Naive thymus-derived CD4-positive, alpha-beta T cell (primary cell): ENCODE data around the gene METTL8. TPM values are rescaled to one million over a fixed set of nuclear protein-coding genes. Genes with fewer than 3 reads are reported as not detected.
A peak's percentile ranks its signal among the peaks of the same experiment; 100 is the strongest.
"Not testable (repeated sequence)": the region's sequence is repeated elsewhere in the genome, so short reads cannot be mapped to it uniquely, and the experiment has no call there.

Experiments used
- ATAC-seq: fragments of 150-1000 bp; cut with Tn5 transposase; 2 replicates; pipeline ENCODE4 v1.10.0; 2021; ENCODE audit warnings: mild to moderate bottlenecking, moderate library complexity
- CTCF ChIA-PET: fragments of 350-600 bp; sonication (Branson Sonifier 250); formaldehyde crosslinking; loops from one replicate; lab custom pipeline; 2021; ENCODE audit warnings: antibody characterized with exemption; lab: Charles Lee
- POLR2A ChIA-PET: fragments of 350-600 bp; sonication (Branson Sonifier 250); formaldehyde crosslinking; loops from one replicate; lab custom pipeline; 2021; ENCODE audit warnings: antibody characterized with exemption, inconsistent platforms; lab: Charles Lee
- DNase-seq, 9 donors: peaks; one replicate each; pipeline versions ENCODE4 v3.0.0 to v3.0.0-alpha.2; 2020 to 2022; ENCODE audit warnings: mixed read lengths in 1 of 9
- H3K27ac ChIP-seq: one replicate; pipeline ENCODE4 v1.7.0; 2013; ENCODE audit warnings: mild to moderate bottlenecking, low read depth, low read length, moderate library complexity
- H3K27me3 ChIP-seq, 2 donors: one replicate each; pipeline ENCODE4 v1.7.0; 2013; ENCODE audit warnings: low read length in 2 of 2, mild to moderate bottlenecking in 2 of 2, moderate library complexity in 2 of 2; ENCODE audit not compliant: control insufficient read depth in 2 of 2, insufficient read depth in 2 of 2
- H3K36me3 ChIP-seq, 3 experiments: 1 replicate in 2 of 3; 2 replicates in 1 of 3; pipeline ENCODE4 v1.7.0; 2013; ENCODE audit warnings: low read length in 3 of 3, mild to moderate bottlenecking in 3 of 3, moderate library complexity in 1 of 3; ENCODE audit not compliant: insufficient read depth in 3 of 3, control insufficient read depth in 2 of 3
- H3K4me1 ChIP-seq, 2 donors: one replicate each; pipeline ENCODE4 v1.7.0; 2013; ENCODE audit warnings: low read length in 2 of 2, mild to moderate bottlenecking in 2 of 2, moderate library complexity in 1 of 2; ENCODE audit not compliant: control insufficient read depth in 2 of 2, insufficient read depth in 2 of 2
- H3K4me3 ChIP-seq: 2 replicates; pipeline ENCODE4 v1.7.0; 2013; ENCODE audit warnings: mild to moderate bottlenecking, low read length
- H3K9me3 ChIP-seq, 3 experiments: 1 replicate in 2 of 3; 2 replicates in 1 of 3; pipeline ENCODE4 v1.7.0; 2013; ENCODE audit warnings: low read length in 3 of 3; ENCODE audit not compliant: control insufficient read depth in 2 of 3
- H3K27ac Mint-ChIP-seq, 9 donors: one replicate each; pipeline ENCODE4 v1.8.0; 2020 to 2022; ENCODE audit warnings: mixed read lengths in 9 of 9, mild to moderate bottlenecking in 8 of 9, moderate library complexity in 5 of 9, inconsistent platforms in 2 of 9
- H3K27me3 Mint-ChIP-seq, 5 donors: one replicate each; pipeline ENCODE4 v1.8.0; 2021 to 2022; ENCODE audit warnings: mixed read lengths in 5 of 5, mild to moderate bottlenecking in 1 of 5
- H3K36me3 Mint-ChIP-seq, 5 donors: one replicate each; pipeline ENCODE4 v1.8.0; 2020 to 2022; ENCODE audit warnings: mixed read lengths in 5 of 5, mild to moderate bottlenecking in 3 of 5, inconsistent platforms in 1 of 5
- H3K4me1 Mint-ChIP-seq, 7 donors: one replicate each; pipeline ENCODE4 v1.8.0; 2020 to 2022; ENCODE audit warnings: mixed read lengths in 7 of 7, mild to moderate bottlenecking in 3 of 7, inconsistent platforms in 1 of 7
- H3K4me3 Mint-ChIP-seq, 10 donors: one replicate each; pipeline ENCODE4 v1.8.0; 2020 to 2022; ENCODE audit warnings: mild to moderate bottlenecking in 10 of 10, mixed read lengths in 10 of 10, moderate library complexity in 6 of 10, inconsistent platforms in 2 of 10
- H3K9me3 Mint-ChIP-seq, 11 donors: one replicate each; pipeline ENCODE4 v1.8.0; 2020 to 2022; ENCODE audit warnings: mixed read lengths in 11 of 11, mild to moderate bottlenecking in 4 of 11, inconsistent platforms in 1 of 11, moderate library complexity in 1 of 11
- intact Hi-C, 2 donors: fragments of 100-400 bp; cut with micrococcal nuclease; formaldehyde crosslinking; loops; one replicate each; pipeline ENCODE4 v1.15.1; 2023
- polyA plus RNA-seq, 2 donors: library from polyadenylated mRNA; unstranded; fragments of 300-500 nt; fragmentation: Illumina TruSeq; gene quantifications; one replicate each; pipeline ENCODE4 v1.2.3, GENCODE V29; 2021
- total RNA-seq, 6 experiments: library from RNA in 5 of 6; stranded (reverse) in 5 of 6; gene quantifications; 1 replicate in 5 of 6; 2 replicates in 1 of 6; pipeline ENCODE4 v1.2.3 and lab custom pipeline; 2021 to 2026

METTL8 gene
- total and polyA plus RNA-seq, 7 experiments from 2014 or later = 11.8 to 21.6 (median 15.7) TPM

DNA sequence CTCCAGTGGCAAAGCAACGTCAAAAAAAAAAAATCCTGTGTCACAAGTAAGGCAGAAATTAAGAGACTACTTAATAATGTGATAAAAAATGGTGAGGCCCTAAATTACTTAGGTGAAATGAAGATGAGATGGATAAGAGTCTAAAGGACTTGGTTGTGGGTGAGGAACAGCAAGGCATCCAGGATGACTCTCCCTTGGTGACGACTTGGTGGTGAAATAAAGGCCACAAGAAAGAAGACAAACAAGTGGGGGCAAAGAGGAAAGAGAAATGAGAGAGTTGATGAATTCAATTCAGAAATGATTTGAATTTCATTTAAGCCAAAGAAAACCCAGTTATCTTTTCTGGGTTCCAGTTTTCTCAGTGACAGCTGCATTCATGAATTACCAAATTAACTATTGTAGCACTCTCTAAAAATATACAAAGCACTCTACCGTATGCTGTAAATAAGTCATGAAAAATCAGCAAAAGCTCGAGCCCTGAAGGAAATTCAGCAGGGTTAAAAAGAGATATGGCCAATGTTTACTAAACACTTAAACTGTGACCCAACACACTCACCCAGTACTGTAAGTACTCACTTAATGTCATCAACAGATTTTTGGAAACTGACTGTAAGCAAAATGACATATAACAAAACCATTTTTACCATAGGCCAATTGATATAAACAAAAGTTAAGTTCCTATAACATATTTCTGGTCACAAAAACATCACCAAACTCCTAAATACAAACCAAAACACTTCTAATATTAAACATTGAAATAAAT, 1.4 kb downstream of the METTL8 start:
- peaks cover 0 to 10% (median 0%) of the 10 kb centered on the region in 3 experiments for H3K36me3 ChIP-seq
- ChIA-PET POLR2A (interaction anchor here (1.5 to 2.7 kb wide), 2 partner anchors 273 to 503 kb away, joined by 3 to 20 read pairs; partner anchors contain the start of gene GORASP2), CTCF (interaction anchor here (0.8 to 2.2 kb wide), 4 partner anchors 16 to 503 kb away, joined by 3 to 7 read pairs (median 4); partner anchors contain the start of gene GORASP2)
- no peak for DNase-seq
- H3K36me3 Mint-ChIP-seq = peaks cover 0 to 30% (median 5%) of the 10 kb centered on the region in 5 donors
- H3K4me1 Mint-ChIP-seq = peaks cover 22 to 41% (median 37%) of the 10 kb centered on the region in 7 donors
- peaks cover 15 to 28% of the 10 kb centered on the region in 2 donors for H3K4me1 ChIP-seq
- no peak overlapping the region for H3K27ac ChIP-seq
- no peaks in the 10 kb centered on the region for H3K27me3 Mint-ChIP-seq
- no peak for ATAC-seq
- peaks cover 0 to 13% (median 0%) of the 10 kb centered on the region in 11 donors for H3K9me3 Mint-ChIP-seq
- intact Hi-C loops = loop anchor here (5.0 to 10.0 kb wide), 6 partner anchors 105 to 660 kb away; partner anchors contain the start of genes ERICH2 (in 1 of the 2), HAT1 (in 1 of the 2) and METAP1D (in 1 of the 2)
- peak overlapping the region in 6 of 9 donors; percentile 31 to 97 (median 80) for H3K27ac Mint-ChIP-seq
- H3K4me3 ChIP-seq = no peak overlapping the region
- H3K4me3 Mint-ChIP-seq = peak overlapping the region; percentile 82 to 97 (median 90)
- no peaks in the 10 kb centered on the region for H3K27me3 ChIP-seq
- H3K9me3 ChIP-seq = no peaks in the 10 kb centered on the region

DNA sequence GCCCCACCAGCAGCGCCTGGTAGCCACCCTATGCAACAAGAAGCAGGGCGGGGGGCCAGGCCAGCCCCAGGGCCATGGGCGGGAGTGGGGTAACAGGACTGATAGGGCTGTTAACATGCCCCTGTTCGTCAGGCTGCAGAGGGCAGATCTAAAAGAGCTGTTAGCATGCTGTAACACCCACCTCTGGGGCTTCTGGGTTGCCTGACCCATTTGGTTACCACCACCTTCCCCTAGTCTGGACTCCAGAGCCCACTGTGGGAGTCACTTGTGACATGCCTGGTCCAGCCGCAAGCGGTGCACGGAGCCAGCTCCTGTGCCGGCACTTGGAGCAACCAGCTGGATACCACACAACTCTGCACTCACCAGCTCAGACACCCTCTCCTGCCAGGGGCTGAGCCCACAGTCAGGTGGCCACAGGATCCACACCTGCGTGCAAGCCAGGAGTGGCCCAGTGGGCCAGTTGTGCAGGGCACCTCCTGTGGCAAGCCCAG, 2.1 kb downstream of the METTL8 start:
- Mint-ChIP-seq H3K4me3 (peak overlapping the region in 3 of 10 donors; percentile 42 to 89 (median 45)), H3K4me1 (peaks cover 24 to 37% (median 32%) of the 10 kb centered on the region in 7 donors), H3K27me3 (no peaks in the 10 kb centered on the region), H3K36me3 (peaks cover 0 to 35% (median 6%) of the 10 kb centered on the region in 5 donors), H3K9me3 (peaks cover 0 to 14% (median 0%) of the 10 kb centered on the region in 11 donors), H3K27ac (peak overlapping the region in 2 of 9 donors; percentile 31 to 55)
- no peaks in the 10 kb centered on the region for H3K27me3 ChIP-seq
- H3K4me3 ChIP-seq = no peak overlapping the region
- intact Hi-C loops = loop anchor here (5.0 to 10.0 kb wide), 6 partner anchors 104 to 659 kb away; partner anchors contain the start of genes ERICH2 (in 1 of the 2), HAT1 (in 1 of the 2) and METAP1D (in 1 of the 2)
- CTCF ChIA-PET = interaction anchor here (0.6 to 2.2 kb wide), 3 partner anchors 273 to 503 kb away, joined by 3 to 7 read pairs (median 3); partner anchors contain the start of gene GORASP2
- no peaks in the 10 kb centered on the region for H3K9me3 ChIP-seq
- DNase-seq = no peak
- H3K27ac ChIP-seq = no peak overlapping the region
- ATAC-seq = no peak
- peaks cover 0 to 4% (median 0%) of the 10 kb centered on the region in 3 experiments for H3K36me3 ChIP-seq
- peaks cover 15 to 28% of the 10 kb centered on the region in 2 donors for H3K4me1 ChIP-seq
- POLR2A ChIA-PET = interaction anchor here (1.5 to 2.7 kb wide), 2 partner anchors 272 to 502 kb away, joined by 3 to 20 read pairs; partner anchors contain the start of gene GORASP2

DNA sequence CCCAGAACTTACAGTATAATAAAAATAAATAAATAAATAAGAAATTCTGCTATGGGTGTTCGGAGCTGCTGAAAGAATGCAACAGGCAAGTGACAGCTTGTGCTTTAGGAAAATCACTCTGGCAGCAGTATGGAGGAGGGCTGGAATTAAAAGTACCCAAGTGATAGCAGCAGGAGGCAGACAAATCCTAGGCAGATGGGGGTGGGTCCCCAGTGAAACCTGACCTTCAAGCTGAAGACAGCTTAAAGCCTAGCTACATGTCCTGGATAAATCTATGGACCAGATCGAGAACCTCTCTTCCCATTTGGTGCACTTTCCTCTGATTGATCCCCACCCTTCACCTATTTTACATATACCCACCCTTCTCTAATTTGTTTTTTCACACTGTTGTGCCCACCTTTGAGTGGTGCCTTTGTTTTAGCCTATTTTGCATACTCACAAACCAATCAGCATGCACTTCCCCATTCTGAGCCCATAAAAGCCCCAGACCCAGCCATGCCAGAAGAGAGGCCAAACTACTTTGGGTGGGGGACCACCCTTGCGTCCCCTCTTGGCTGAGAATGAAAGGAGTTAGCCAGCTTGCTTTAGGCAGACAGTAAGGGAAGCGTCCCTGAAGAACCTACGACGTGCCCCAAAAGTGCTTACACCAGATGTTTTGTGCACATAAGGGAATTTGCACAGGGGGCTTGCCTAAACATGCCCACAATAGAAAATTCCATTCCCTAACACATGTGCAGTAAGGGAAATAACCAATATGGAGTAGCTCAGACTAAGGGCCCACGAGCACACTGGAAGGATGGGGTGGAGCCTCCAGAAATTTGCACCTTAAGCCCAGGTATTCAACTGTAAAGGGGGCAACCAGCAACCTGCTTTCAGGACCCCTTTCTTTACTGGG, 3.0 kb downstream of the METTL8 start:
- ChIA-PET CTCF (interaction anchor here (2.2 kb wide), 1 partner anchor 502 kb away, joined by 7 read pairs; the partner anchor contains the start of gene GORASP2), POLR2A (interaction anchor here (0.6 kb wide), 1 partner anchor 1065 kb away, joined by 3 read pairs; no protein-coding TSS in a partner anchor)
- Mint-ChIP-seq H3K36me3 (peaks cover 0 to 31% (median 6%) of the 10 kb centered on the region in 5 donors), H3K4me1 (peaks cover 24 to 33% (median 30%) of the 10 kb centered on the region in 7 donors), H3K9me3 (peaks cover 0 to 16% (median 0%) of the 10 kb centered on the region in 11 donors), H3K27ac (no peak overlapping the region), H3K27me3 (no peaks in the 10 kb centered on the region), H3K4me3 (no peak overlapping the region)
- DNase-seq (no peak), ATAC-seq (no peak)
- Histone ChIP-seq H3K9me3 (no peaks in the 10 kb centered on the region), H3K27me3 (no peaks in the 10 kb centered on the region), H3K27ac (no peak overlapping the region), H3K4me3 (no peak overlapping the region), H3K36me3 (peaks cover 0 to 3% (median 0%) of the 10 kb centered on the region in 3 experiments), H3K4me1 (peaks cover 15 to 27% of the 10 kb centered on the region in 2 donors)
- intact Hi-C loops = loop anchor here (5.0 to 10.0 kb wide), 6 partner anchors 103 to 658 kb away; partner anchors contain the start of genes ERICH2 (in 1 of the 2), HAT1 (in 1 of the 2) and METAP1D (in 1 of the 2)

DNA sequence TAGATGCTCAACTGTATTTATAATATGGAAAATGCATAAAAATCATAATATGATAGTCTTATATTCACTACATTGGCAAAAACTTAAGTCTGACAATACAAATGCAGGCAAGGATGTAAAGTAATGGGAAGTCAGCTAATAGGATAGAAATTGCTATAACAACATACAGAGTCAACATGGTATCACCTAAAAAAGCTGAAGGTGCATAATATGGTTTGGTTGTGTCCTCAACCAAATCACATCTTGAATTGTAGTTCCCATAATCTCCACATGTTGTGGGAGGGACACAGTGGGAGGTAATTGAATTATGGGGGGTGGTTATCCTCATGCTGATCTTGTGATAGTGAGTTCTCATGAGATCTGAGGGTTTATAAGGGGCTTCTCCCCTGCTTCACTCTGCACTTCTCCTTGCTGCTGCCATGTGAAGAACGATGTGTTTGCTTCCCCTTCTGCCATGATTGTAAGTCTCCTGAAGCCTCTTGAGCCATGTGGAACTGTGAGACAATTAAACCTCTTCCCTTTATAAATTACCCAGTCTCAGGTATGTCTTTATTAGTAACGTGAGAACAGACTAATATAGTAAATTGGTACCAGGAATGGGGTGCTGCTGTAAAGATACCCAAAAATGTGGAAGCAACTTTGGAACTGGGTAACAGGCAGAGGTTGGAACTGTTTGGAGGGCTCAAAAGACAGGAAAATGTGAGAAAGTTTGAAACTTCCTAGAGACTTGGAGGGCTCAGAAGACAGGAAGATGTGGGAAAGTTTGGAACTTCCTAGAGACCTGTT, 10.9 kb downstream of the METTL8 start:
- H3K27me3 ChIP-seq, ATAC-seq, CTCF ChIA-PET, H3K4me1 Mint-ChIP-seq, H3K4me1 ChIP-seq, H3K27me3 Mint-ChIP-seq, H3K36me3 ChIP-seq, DNase-seq, H3K27ac ChIP-seq, H3K27ac Mint-ChIP-seq, H3K4me3 ChIP-seq, H3K9me3 ChIP-seq, intact Hi-C loops, H3K4me3 Mint-ChIP-seq: not testable (repeated sequence)
- H3K36me3 Mint-ChIP-seq = peaks cover 7 to 48% (median 26%) of the 10 kb centered on the region in 5 donors
- POLR2A ChIA-PET = interaction anchor here (1.3 kb wide), 1 partner anchor 11 kb away, joined by 3 read pairs; the partner anchor contains the start of genes DCAF17 and METTL8
- H3K9me3 Mint-ChIP-seq = peaks cover 0 to 29% (median 14%) of the 10 kb centered on the region in 11 donors

DNA sequence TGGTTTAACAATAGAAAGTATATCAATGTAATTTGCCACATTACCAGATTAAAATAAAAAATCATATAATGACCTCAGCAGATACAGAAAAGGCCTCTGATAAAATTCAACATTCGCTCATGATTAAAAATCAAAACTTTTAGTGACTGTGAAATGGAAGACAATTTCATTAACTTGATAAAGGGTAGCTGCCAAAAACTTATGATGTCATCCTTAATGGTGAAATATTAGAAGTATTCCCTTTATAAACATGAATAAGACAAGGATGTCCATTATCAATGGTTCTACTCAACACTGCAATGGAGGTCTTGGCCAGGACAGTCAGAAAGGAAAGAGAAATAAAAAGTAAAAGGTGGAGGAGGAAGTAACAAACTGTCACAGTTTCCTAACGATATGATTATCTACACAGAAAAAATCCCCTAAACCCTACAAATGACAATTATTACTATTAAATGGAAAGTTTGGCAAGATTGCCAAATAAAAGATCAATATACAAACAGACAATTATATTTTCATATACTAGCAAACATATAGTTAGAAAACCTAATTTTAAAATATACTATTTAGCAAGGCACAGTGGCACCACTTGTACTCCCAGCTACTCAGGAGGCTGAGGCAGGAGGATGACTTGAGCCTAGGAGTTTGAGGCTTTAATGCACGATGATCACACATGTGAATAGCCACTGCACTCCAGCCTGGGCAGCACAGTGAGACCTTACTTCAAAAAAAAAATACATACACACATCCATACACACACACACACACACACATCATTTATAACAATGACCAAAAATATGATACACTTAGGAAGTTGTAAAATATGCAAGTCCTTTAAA, 12.8 kb downstream of the METTL8 start:
- no peaks in the 10 kb centered on the region for H3K4me1 ChIP-seq
- no peak overlapping the region for H3K4me3 ChIP-seq
- H3K27me3 ChIP-seq = no peaks in the 10 kb centered on the region
- Mint-ChIP-seq H3K36me3 (peaks cover 7 to 38% (median 20%) of the 10 kb centered on the region in 5 donors), H3K27me3 (no peaks in the 10 kb centered on the region), H3K27ac (no peak overlapping the region), H3K4me3 (no peak overlapping the region), H3K4me1 (peaks cover under 1 to 16% (median 3%) of the 10 kb centered on the region in 7 donors), H3K9me3 (peaks cover 0 to 29% (median 14%) of the 10 kb centered on the region in 11 donors)
- POLR2A ChIA-PET = interaction anchor here (1.4 kb wide), 1 partner anchor 12 kb away, joined by 3 read pairs; the partner anchor contains the start of gene METTL8
- H3K27ac ChIP-seq = no peak overlapping the region
- CTCF ChIA-PET = interaction anchor here (0.7 to 1.3 kb wide), 4 partner anchors 10 to 491 kb away, joined by 3 read pairs; no protein-coding TSS in a partner anchor
- DNase-seq = no peak
- H3K36me3 ChIP-seq = no peaks in the 10 kb centered on the region
- peaks cover 0 to 6% (median 0%) of the 10 kb centered on the region in 3 experiments for H3K9me3 ChIP-seq
- no peak for ATAC-seq
- intact Hi-C loops = no loop called here
